Right atrium auricular region (tissue), 2 donors: ENCODE results near the gene FXYD3. TPM values are rescaled to one million over a fixed set of nuclear protein-coding genes. Genes with fewer than 3 reads are reported as not detected.

Experiments
- DNase-seq: peaks from one replicate; pipeline ENCODE4 v3.0.0-alpha.2; 2019; ENCODE audit warnings: low spot score
- H3K27ac ChIP-seq, 2 donors: fragments of 200-600 bp; sonication (generic); 1 replicate in 1 of 2; 2 replicates in 1 of 2; pipeline ENCODE4 v1.5.1; 2016 to 2019
- H3K27me3 ChIP-seq, 2 donors: fragments of 200-600 bp; sonication (generic); one replicate each; pipeline versions ENCODE4 v1.5.1 to v1.6.0; 2017 to 2019
- H3K36me3 ChIP-seq: fragments of 200-600 bp; sonication (generic); one replicate; pipeline ENCODE4 v1.5.1; 2016
- H3K4me1 ChIP-seq, 2 donors: fragments of 200-600 bp; sonication (generic); one replicate each; pipeline versions ENCODE4 v1.5.1 to v1.6.0; 2017 to 2019
- H3K4me3 ChIP-seq, 2 donors: fragments of 200-600 bp; sonication (generic); 1 replicate in 1 of 2; 2 replicates in 1 of 2; pipeline ENCODE4 v1.5.1; 2017 to 2019; ENCODE audit warnings: mild to moderate bottlenecking in 1 of 2, moderate library complexity in 1 of 2
- H3K9me3 ChIP-seq, 2 donors: fragments of 200-600 bp; sonication (generic); one replicate each; pipeline ENCODE4 v1.5.1; 2019
- total RNA-seq, 2 donors: library from RNA; depleted of rRNA; stranded (reverse); fragments of >200 nt; gene quantifications; one replicate each; pipeline ENCODE4 v1.1.0, GENCODE V29; 2016
- TF ChIP-seq, protein P1 (sequence below), 2 donors: fragments of 200-600 bp; sonication (generic); IDR thresholded peaks; one replicate each; pipeline ENCODE4 v1.5.1; 2019; ENCODE audit warnings: antibody characterized with exemption in 2 of 2

Gene FXYD3, protein sequence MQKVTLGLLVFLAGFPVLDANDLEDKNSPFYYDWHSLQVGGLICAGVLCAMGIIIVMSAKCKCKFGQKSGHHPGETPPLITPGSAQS
- 1 to 10 TPM in 1 of 2 donors, under 1 TPM in 1; 0.98 to 1.6 TPM for total RNA-seq

DNA sequence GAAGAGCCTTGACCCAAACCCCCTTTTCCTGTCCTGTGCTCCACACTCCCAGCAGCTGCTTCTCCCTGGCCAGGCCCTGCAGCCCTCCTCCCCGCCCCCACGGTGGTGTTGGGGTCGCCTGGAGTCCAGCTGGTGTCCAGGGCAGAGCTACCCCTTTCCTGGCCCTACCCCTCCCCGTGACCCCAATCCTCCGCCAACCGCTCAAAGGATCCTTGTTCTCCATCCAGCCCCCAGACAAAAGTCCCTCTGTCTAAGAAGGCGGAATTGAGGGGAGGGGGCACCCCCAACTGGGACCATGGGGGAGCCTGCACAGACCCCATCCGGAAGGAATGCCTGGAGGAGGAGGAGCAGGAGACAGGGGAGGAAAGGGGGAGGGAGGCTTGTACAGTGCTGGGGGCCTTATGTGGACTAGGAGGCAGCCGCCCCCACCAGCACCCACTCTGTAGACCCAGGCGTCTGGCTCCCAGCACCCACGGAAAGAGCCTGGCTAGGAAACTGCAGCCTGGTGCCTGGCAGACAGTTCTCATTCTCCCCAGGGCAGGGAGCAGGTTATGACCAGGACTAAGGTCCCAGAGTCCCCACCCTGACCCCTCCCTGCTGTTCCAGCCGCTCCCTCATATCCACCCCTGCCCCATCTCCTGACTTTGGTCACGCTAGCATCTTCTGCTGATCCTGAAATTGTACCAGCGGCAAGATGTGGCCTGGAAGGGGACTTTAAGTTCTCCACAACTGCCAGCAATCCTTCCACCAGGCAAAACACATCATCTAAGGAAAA, at the start of gene FXYD3:
Gene FXYD3, plus strand, starts transcription at position 647 of the 775 bp plus-strand sequence. CDS start 3,554 bp downstream, outside the sequence.
- Histone ChIP-seq H3K27me3 (no peaks in the 10 kb centered on the region), H3K4me1 (peaks cover 0 to 12% of the 10 kb centered on the region in 2 donors), H3K9me3 (no peaks in the 10 kb centered on the region), H3K27ac (peak within 1 kb of the TSS in 1 of 2 donors; percentile 15), H3K4me3 (peak within 1 kb of the TSS; percentile 27 to 39), H3K36me3 (no peaks in the 10 kb centered on the region)
- DNase-seq, result no peak
- TF ChIP-seq, protein P1, sequence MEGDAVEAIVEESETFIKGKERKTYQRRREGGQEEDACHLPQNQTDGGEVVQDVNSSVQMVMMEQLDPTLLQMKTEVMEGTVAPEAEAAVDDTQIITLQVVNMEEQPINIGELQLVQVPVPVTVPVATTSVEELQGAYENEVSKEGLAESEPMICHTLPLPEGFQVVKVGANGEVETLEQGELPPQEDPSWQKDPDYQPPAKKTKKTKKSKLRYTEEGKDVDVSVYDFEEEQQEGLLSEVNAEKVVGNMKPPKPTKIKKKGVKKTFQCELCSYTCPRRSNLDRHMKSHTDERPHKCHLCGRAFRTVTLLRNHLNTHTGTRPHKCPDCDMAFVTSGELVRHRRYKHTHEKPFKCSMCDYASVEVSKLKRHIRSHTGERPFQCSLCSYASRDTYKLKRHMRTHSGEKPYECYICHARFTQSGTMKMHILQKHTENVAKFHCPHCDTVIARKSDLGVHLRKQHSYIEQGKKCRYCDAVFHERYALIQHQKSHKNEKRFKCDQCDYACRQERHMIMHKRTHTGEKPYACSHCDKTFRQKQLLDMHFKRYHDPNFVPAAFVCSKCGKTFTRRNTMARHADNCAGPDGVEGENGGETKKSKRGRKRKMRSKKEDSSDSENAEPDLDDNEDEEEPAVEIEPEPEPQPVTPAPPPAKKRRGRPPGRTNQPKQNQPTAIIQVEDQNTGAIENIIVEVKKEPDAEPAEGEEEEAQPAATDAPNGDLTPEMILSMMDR (IDR thresholded peaks at IDR 0.05), result no peak

DNA sequence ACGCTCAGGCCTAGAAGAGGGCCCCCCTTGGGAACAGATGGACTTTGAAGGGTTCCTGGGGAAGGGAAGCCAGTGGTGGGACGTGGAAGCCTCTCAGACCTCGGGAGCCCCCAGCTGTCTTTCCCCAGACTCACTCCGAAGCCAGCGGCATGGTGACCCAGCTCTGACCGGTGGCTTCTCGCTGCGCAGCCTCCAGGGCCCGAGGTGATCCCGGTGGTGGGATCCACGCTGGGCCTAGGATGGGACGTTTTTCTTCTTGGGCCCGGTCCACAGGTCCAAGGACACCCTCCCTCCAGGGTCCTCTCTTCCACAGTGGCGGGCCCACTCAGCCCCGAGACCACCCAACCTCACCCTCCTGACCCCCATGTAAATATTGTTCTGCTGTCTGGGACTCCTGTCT, 49.5 kb upstream of the FXYD3 start:
- no peaks in the 10 kb centered on the region for H3K36me3 ChIP-seq
- no peak for DNase-seq
- peaks cover 0 to 8% of the 10 kb centered on the region in 2 donors for H3K9me3 ChIP-seq
- TF ChIP-seq, protein P1 (IDR thresholded peaks at IDR 0.05), result no peak
- no peaks in the 10 kb centered on the region for H3K27me3 ChIP-seq
- peaks cover 0 to 9% of the 10 kb centered on the region in 2 donors for H3K4me1 ChIP-seq
- H3K4me3 ChIP-seq, result no peak overlapping the region
- no peak overlapping the region for H3K27ac ChIP-seq

DNA sequence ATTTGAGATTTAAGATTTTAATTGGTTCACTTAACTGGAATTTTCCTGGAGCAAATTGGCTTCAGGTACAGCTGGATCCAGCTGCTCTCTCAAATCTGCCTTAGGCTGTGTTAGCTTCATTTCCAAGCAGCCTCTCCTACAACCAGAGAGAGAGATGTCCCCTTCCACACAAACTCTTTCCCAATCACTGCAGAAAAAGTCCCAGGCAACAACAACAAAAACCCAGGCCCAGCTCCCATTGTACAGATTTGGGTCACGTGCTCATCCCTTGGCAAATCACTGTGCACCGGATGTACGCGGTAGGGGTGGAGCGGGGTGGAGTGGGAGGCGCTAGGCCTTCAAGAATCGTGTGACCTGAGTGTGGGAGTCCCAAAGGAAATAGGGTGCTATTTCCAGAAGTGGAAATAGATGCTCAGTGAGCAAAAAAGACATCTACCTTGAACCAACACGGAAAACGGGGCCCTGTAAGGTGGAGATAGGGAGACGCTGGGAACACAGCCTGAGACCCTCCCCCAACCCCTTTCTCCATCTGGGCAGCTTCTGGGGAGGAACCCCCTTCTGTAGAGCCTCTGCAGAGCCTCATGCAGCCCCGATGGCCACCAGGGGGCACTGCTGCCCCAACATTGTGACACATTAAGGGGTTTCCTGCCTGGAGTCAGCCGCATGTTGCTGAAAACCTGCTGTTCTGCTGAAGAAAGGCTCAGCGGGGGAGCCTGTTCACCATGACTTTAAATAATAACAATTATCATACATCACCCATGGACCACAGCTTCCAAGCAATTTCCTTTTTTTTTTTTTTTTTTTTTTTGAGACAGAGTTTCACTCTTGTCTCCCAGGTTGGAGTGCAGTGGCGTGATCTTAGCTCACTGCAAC, 48.7 kb upstream of the FXYD3 start:
- Histone ChIP-seq H3K9me3 (peaks cover 0 to 8% of the 10 kb centered on the region in 2 donors), H3K27me3 (no peaks in the 10 kb centered on the region), H3K36me3 (no peaks in the 10 kb centered on the region), H3K4me3 (no peak overlapping the region), H3K27ac (no peak overlapping the region), H3K4me1 (peaks cover 0 to 9% of the 10 kb centered on the region in 2 donors)
- DNase-seq, result peak; percentile 89
- TF ChIP-seq, protein P1 (IDR thresholded peaks at IDR 0.05), result peak; percentile 79 to 87

DNA sequence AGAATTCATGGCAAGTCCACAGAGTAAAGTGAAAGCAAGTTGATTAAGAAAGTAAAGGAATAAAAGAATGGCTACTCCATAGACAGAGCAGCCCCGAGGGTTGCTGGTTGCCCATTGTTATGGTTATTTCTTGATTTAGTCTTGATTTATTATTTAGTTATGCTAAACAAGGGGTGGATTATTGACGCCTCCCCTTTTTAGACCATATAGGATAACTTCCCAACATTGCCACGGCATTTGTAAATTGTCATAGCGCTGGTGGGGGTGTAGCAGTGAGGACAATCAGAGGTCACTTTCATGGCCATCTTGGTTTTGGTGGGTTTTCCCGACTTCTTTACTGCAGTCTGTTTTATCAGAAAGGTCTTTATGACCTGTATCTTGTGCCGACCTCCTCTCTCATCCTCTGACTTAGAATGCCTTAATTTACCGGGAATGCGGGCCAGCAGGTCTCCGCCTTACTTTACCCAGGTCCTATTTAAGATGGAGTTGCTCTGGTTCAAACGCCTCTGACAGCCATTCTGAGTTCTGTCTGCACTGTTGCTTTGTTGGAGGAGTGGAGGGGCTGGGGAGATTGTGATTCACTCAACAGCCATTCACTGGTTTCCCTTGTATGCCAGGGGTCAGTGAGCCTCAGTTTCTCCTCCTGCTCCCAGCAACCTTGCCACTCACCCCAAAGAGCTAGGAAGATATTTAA, 46.5 kb upstream of the FXYD3 start:
- TF ChIP-seq, protein P1 (IDR thresholded peaks at IDR 0.05), result no peak
- no peak overlapping the region for H3K4me3 ChIP-seq
- peak overlapping the region in 1 of 2 donors; percentile 12 for H3K27ac ChIP-seq
- DNase-seq, result no peak
- peaks cover 0 to 8% of the 10 kb centered on the region in 2 donors for H3K9me3 ChIP-seq
- no peaks in the 10 kb centered on the region for H3K27me3 ChIP-seq
- H3K36me3 ChIP-seq, result no peaks in the 10 kb centered on the region
- H3K4me1 ChIP-seq, result peaks cover 0 to 9% of the 10 kb centered on the region in 2 donors

DNA sequence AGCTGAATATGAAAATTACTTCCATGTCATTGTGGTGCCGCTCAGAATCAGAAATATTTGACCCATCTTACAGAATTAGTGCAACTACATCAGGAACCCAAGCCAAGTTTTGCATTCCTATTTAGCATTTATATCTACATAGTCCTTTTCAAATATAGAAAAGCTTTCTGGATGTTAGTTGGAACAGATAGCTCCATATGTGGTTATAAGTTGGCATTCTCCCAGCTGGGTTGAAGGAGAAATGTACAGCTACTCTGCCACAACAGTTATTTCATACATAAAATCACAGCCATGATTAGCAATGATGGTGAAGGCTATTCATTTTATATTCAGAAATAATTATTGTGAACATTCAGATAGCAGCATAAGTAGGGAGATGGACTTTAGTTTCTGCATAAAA, 45.9 kb upstream of the FXYD3 start:
- H3K27ac ChIP-seq, result no peak overlapping the region
- no peaks in the 10 kb centered on the region for H3K36me3 ChIP-seq
- TF ChIP-seq, protein P1 (IDR thresholded peaks at IDR 0.05), result no peak
- H3K9me3 ChIP-seq, result peaks cover 0 to 8% of the 10 kb centered on the region in 2 donors
- peaks cover 0 to 9% of the 10 kb centered on the region in 2 donors for H3K4me1 ChIP-seq
- DNase-seq, result no peak
- no peak overlapping the region for H3K4me3 ChIP-seq
- no peaks in the 10 kb centered on the region for H3K27me3 ChIP-seq
